AG09309 (cell line): ENCODE results near the gene ERGIC1.

Source experiments
- DNase-seq: peaks from one replicate; pipeline ENCODE4 v3.0.0-alpha.2; 2010; ENCODE audit warnings: low read depth
- H3K4me3 ChIP-seq: 2 replicates; pipeline ENCODE4 v1.5.1; 2011; ENCODE audit warnings: mild to moderate bottlenecking, low read depth, low read length, moderate library complexity; ENCODE audit not compliant: control insufficient read depth
- TF ChIP-seq, protein P1 (sequence below): IDR thresholded peaks from 2 replicates; pipeline ENCODE4 v1.5.1; 2011; ENCODE audit warnings: mild to moderate bottlenecking, low read depth, low read length, inconsistent platforms; ENCODE audit not compliant: insufficient read depth, control insufficient read depth; ENCODE audit errors: missing control alignments

Gene ERGIC1

DNA sequence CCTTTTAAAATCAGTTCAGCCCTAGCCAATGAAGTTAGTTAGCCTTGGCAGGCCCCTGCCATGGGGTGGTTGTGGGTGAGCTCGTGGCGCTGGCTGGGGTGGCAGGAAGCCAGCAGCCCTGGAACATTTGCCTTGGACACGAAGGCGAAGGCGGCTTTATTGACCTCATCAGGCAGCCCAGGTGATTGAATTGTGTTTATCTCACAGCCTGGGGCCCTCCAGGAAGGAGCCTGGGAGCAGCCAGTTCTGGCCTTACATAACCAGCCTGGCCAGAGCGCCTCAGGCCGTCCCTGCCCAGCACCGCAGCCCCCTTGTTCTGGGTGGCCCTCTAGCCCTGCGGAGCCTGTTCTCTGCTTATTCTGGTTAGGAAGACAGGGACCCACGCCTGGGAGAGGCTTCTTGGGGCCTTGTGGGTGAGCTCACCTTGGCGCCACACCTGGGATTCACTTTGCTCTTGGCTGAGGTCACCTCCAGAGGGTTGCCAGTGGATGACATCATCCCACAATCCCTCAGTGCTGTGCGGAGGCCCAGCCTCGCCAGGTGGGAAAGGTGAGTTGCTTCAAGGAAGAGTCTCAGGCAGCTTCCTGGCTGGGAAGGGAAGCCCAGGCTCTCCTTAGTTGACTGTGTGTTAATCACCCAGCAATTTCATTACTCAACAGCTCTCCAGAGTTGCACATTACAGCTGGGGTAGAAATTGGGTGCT is 70.7 kb downstream of the ERGIC1 start:
- no peak overlapping the region for H3K4me3 ChIP-seq
- DNase-seq: no peak
- TF ChIP-seq, protein P1, sequence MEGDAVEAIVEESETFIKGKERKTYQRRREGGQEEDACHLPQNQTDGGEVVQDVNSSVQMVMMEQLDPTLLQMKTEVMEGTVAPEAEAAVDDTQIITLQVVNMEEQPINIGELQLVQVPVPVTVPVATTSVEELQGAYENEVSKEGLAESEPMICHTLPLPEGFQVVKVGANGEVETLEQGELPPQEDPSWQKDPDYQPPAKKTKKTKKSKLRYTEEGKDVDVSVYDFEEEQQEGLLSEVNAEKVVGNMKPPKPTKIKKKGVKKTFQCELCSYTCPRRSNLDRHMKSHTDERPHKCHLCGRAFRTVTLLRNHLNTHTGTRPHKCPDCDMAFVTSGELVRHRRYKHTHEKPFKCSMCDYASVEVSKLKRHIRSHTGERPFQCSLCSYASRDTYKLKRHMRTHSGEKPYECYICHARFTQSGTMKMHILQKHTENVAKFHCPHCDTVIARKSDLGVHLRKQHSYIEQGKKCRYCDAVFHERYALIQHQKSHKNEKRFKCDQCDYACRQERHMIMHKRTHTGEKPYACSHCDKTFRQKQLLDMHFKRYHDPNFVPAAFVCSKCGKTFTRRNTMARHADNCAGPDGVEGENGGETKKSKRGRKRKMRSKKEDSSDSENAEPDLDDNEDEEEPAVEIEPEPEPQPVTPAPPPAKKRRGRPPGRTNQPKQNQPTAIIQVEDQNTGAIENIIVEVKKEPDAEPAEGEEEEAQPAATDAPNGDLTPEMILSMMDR: no peak

DNA sequence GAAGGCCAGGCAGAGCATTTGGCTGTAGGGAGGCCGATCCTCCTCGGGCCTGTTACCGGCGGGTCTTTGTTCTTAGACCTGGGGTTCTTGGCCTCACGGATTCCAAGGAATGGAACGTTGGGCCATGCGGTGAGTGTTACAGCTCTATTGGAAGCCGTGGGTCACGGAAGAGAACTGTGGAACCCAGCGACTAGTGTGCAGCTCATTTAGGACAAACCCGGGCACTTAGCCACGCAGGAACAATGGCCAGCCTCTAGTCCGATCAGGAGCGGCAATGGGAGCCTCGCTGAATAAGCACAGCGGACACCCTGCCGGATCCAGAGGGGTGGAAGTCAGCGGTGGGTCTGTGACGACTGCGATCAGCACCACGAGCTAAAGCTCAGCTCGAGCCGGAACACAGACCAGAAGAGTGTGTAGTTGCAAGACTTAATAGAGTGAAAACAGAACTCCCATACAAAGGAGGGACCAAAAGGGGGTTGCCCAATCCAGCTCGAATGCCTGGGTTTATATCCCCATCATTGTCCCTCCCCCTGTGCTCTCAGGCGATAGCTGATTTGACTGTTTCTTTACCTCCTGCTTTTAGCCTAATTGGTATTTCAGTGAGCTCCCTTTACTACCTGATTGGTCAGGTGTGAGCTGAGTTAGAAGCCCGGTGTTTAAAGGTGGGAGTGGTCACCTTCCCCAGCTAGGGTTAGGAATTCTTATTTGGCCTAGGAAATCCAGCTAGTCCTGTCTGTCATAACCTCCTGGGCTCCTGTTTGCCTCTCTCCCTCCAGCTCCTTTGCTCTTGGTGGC is 71.5 kb downstream of the ERGIC1 start:
- TF ChIP-seq, protein P1: no peak

DNA sequence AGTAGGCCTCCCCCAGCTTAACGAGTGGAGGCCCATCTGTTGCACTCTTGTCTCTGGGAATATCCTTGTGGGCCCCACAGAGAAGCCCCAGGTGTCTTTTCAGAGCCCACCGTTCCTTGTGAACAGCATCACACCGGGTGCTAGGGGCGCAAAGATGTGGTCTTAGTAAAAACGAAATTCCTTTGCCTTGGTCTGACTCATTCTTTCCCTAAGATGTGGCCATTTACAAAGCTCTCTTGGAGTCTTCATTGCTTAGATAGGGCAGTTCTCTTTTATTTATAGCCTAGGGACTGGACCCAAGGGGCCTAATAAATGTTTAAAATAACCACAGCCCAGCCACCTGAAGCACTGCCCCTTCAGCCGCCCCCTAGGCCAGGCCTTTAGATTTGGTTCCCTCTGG is 72.4 kb downstream of the ERGIC1 start:
- H3K4me3 ChIP-seq: no peak overlapping the region
- TF ChIP-seq, protein P1: no peak
- DNase-seq: no peak

More for the DNA sequence above, 71.5 kb downstream of the ERGIC1 start:
- no peak overlapping the region for H3K4me3 ChIP-seq
- DNase-seq: no peak

DNA sequence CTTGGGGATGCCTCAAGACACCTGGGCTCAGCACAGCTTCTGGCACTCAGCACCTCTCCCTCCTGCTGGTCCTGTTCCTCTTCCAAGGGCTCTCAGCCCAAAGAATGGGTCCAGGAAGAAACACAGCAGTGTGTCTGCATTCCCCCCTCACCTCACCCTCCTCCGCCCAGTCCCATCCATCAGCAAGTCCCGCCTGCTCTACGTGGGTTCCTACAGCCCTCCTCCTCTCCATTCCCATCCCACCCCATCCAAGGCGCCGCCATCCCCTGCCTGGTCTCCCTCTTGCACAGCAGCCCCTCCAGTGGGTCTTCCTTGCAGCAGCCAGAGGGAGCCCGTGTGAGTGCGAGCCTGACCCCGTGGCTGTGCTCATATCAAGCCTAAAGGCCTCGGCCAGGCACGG is 72.8 kb downstream of the ERGIC1 start:
- H3K4me3 ChIP-seq: no peak overlapping the region
- DNase-seq: no peak
- TF ChIP-seq, protein P1: no peak

DNA sequence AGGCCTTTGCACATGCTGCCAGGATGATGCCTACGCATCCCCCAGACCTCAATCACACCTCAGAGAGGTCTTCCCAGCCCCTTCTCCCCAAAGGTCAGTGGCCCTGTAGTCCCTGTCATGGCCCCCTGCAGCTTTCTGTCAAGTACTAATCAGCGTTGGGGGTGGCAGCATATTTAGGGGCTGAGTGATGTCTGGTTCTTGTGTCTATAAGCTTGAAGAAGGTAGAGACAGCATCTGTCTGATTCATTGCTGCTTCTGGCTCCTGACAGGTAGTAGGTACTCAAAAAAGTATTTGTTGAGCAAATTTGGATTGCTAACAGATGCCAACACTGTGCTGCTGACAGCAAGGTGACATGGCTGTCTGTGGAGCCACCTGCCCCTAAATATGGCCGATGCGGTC is 73.6 kb downstream of the ERGIC1 start:
- no peak for DNase-seq
- TF ChIP-seq, protein P1: no peak
- H3K4me3 ChIP-seq: no peak overlapping the region

DNA sequence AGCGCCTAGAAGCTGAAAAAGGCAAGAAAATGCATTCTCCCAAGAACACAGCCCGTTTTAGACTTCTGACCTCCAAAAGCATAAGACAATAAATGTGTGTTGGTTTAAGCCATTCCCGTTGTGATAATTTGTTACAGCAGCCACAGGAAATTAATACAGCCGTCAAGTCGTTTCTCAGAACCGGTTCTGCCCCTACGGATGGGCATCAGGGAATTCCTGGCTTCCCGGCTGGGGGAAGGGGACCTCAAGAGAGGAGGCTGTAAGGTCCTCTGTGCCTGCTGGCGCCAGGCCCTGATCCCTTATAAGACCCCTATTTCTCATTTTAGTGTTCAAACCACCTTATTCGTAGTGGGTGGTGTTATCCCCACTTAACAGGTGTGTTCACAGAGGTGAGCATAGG is 74.6 kb downstream of the ERGIC1 start:
- no peak for DNase-seq
- TF ChIP-seq, protein P1: no peak
- no peak overlapping the region for H3K4me3 ChIP-seq
